K562 (cell line): ENCODE data around the gene KIR2DL3.
"Not testable (repeated sequence)": the region's sequence is repeated elsewhere in the genome, so short reads cannot be mapped to it uniquely, and the experiment has no call there.

ENCODE experiments used
- AFF4 ChIP-seq: sonication (generic); formaldehyde crosslinking; IDR thresholded peaks from 2 replicates; pipeline ENCODE4 v1.8.0; 2023; ENCODE audit warnings: mild to moderate bottlenecking, missing genetic modification reagents
- ETV6 ChIP-seq, 3 experiments: fragments of 150-350 bp in 1 of 3; sonication (generic) in 1 of 3; formaldehyde crosslinking in 1 of 3; IDR thresholded peaks; 2 replicates each; pipeline versions ENCODE4 v1.6.1 to v1.8.0; 2014 to 2022; ENCODE audit warnings: borderline replicate concordance in 2 of 3, low read depth in 2 of 3, antibody characterized with exemption in 1 of 3, low read length in 1 of 3, mild to moderate bottlenecking in 1 of 3, missing genetic modification reagents in 1 of 3
- MXI1 ChIP-seq: IDR thresholded peaks from 2 replicates; pipeline ENCODE4 v1.6.1; 2011; ENCODE audit warnings: low read depth, mild to moderate bottlenecking, improper control_type of control experiment, low read length
- YY1 ChIP-seq, 3 experiments: IDR thresholded peaks; 2 replicates each; pipeline ENCODE4 v1.6.1; 2011; ENCODE audit warnings: low read length in 2 of 3, mild to moderate bottlenecking in 2 of 3, moderate library complexity in 2 of 3, borderline replicate concordance in 1 of 3, control low read depth in 1 of 3, low read depth in 1 of 3; ENCODE audit not compliant: insufficient read depth in 3 of 3, insufficient replicate concordance in 2 of 3, control insufficient read depth in 1 of 3, insufficient read length in 1 of 3; ENCODE audit errors: extremely low read depth in 1 of 3
- ZNF23 ChIP-seq: fragments of 250-450 bp; sonication (Bioruptor Pico); IDR thresholded peaks from 2 replicates; pipeline ENCODE4 v1.4.0; 2020; ENCODE audit warnings: mild to moderate bottlenecking
- ZNF263 ChIP-seq: sonication (generic); formaldehyde crosslinking; IDR thresholded peaks from 2 replicates; pipeline ENCODE4 v1.8.0; 2022; ENCODE audit warnings: mild to moderate bottlenecking, missing genetic modification reagents, borderline replicate concordance
- TF ChIP-seq, protein P1 (sequence below): sonication (generic); formaldehyde crosslinking; IDR thresholded peaks from 2 replicates; pipeline ENCODE4 v1.8.0; 2022; ENCODE audit warnings: mild to moderate bottlenecking, missing genetic modification reagents

- TF ChIP-seq ZNF23 (CRISPR knock-in tag); ETV6 (IDR thresholded peaks at IDR 0.05; ENCODE audit: borderline replicate concordance in 1 of 2, low read depth in 2 of 2, low read length in 1 of 2); ETV6 (CRISPR knock-in tag; IDR thresholded peaks at IDR 0.05; ENCODE audit: borderline replicate concordance); AFF4 (CRISPR knock-in tag); MXI1; ZNF263 (CRISPR knock-in tag); YY1 (IDR thresholded peaks at IDR 0.05; ENCODE audit: borderline replicate concordance in 1 of 3, control insufficient read depth in 1 of 3, extremely low read depth in 1 of 3, insufficient read depth in 3 of 3, insufficient read length in 1 of 3, insufficient replicate concordance in 2 of 3, low read depth in 1 of 3, low read length in 2 of 3): not testable (repeated sequence)
- TF ChIP-seq, protein P1, sequence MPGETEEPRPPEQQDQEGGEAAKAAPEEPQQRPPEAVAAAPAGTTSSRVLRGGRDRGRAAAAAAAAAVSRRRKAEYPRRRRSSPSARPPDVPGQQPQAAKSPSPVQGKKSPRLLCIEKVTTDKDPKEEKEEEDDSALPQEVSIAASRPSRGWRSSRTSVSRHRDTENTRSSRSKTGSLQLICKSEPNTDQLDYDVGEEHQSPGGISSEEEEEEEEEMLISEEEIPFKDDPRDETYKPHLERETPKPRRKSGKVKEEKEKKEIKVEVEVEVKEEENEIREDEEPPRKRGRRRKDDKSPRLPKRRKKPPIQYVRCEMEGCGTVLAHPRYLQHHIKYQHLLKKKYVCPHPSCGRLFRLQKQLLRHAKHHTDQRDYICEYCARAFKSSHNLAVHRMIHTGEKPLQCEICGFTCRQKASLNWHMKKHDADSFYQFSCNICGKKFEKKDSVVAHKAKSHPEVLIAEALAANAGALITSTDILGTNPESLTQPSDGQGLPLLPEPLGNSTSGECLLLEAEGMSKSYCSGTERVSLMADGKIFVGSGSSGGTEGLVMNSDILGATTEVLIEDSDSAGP (CRISPR knock-in tag) = not testable (repeated sequence)
Observed at GRCh38 chr19:54777851-54778250, 39.5 kb downstream of the KIR2DL3 start.
